T1000 (cell line): ENCODE results near the gene CPAMD8.
"Not testable (repeated sequence)": the region's sequence is repeated elsewhere in the genome, so short reads cannot be mapped to it uniquely, and the experiment has no call there.

Source experiments
- DNase-seq: peaks from one replicate; lab custom pipeline; 2025; ENCODE audit warnings: mixed read lengths; lab: John Stamatoyannopoulos, UW

The CPAMD8 gene

GRCh38 chr19:17041976-17042375 lies 15.4 kb upstream of the CPAMD8 start:
- no peak for DNase-seq

- no peak for DNase-seq
Observed at GRCh38 chr19:17037966-17038500, 11.4 kb upstream of the CPAMD8 start.

- DNase-seq = no peak
Observed at GRCh38 chr19:17037184-17037583, 10.6 kb upstream of the CPAMD8 start.

DNA sequence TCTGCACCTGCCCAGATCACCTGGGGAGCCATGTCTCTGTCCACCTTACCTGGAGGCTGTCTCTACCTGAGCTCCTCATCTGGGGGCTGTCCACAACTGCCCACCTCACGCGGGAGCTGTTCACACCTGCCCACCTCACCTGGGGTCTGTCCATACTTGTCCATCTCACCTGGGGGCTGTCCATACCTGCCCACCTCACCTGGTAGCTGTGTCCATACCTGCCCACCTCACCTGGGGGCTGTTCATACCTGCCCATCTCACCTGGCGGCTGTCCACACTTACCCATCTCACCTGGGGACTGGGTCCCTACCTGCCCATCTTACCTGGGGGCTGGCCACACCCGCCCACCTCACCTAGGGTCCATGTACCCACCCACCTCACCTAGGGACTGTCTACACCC lies 10.0 kb upstream of the CPAMD8 start:
- DNase-seq = no peak

- no peak for DNase-seq
Observed at GRCh38 chr19:17035842-17036424, 9.3 kb upstream of the CPAMD8 start.

DNA sequence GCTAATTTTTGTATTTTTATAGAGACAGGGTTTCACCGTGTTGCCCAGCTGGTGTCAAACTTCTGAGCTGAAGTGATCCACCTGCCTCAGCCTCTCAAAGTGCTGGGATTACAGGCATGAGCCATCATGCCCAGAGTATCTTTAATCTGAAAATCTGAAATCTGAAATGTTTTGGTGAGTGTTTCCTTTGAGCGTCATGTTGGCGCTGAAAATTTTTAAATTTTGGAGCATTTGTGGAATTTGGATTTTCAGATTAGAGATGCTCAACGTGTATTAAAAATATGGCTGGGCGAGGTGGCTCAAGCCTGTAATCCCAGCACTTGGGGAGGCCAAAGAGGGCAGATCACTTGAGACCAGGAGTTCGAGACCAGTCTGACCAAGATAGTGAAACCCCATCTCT lies 5.1 kb upstream of the CPAMD8 start:
- DNase-seq = no peak

DNA sequence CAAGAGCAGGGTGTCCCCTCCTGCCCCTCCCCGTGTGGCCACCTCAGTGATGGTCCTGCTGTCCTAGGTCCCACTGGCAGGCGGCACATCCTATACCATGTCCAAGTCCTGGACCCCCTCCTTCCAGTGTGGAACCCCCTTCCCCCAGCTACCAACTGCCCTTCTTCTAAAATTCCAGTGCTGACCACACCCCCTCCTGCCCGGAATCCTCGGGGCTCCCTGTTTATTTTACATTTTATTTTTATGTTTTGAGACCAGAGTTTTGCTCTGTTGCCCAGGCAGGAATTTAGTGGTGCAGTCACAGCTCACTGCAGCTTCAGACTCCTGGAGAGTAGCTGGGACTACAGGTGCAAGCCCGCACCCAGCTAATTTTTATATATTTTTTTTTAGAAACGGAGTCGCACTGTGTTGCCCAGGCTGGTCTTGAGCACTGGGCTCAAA lies 945 bp upstream of the CPAMD8 start:
- DNase-seq = no peak

DNA sequence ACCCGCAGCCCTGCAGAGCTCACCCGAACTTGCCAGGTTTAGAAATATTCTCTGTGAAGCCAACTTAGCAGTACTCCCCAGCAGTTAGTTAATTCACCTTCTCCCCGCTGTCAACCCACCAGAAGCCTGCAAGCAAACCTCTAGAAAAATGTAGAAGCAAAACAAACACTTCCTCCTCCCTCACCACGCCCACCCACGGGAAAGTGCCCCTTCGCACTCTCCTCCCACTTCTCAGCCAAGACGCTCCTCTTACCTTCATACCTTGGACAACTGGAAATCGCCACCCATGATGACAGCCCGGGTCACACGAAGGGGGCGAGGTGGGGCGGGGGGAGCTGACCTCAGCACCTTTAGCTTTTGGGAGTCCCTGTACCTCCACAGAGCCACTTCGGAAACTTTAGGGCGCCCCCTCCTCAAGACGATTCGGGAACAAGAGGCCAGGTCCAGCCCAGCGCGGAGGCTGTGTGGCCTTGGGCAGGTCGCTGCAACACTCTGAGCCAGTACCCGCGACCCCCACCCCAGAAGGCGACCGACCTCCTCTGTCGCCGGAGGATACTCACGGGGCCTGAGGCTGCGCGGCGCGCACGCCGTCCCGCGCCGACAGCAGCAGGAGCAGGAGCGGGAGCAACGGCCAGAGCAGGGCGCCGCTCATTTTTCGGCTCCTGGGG lies 485 bp downstream of the CPAMD8 start:
- DNase-seq = no peak

DNA sequence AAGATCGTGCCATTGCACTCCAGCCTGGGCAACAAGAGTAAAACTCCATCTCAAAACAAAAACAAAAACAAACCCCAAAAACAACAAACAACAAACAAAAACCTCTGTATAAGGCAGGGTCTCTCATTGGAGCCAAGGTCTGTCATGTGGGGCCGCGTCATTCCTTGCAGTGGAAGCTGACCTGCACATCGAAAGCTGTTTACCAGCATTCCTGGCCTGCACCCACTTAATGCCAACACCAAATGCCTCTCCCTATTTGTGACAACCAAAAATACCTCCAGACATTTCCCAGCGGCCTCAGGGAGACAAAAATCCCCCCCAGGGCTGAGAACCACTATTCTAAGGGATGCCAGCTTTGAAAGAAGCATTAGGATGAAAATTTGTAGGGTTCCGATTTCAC lies 1.2 kb downstream of the CPAMD8 start:
- no peak for DNase-seq

DNA sequence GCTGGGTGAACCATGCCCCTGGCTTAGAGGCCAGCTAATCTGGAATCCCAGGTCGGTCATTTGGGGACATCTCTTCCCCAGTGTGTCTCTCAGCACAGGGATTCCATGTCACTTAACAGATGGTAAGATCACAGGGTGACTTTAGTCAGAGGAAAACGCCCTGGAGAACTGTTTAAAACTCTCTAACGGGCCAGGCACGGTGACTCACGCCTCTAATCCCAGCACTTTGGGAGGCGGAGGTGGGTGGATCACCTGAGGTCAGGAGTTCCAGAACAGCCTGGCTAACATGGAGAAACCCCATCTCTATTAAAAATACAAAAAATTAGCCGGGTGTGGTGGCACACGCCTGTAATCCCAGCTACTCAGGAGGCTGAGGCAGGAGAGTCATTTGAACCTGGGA lies 1.7 kb downstream of the CPAMD8 start:
- DNase-seq = not testable (repeated sequence)

- DNase-seq = no peak
Observed at GRCh38 chr19:17023805-17024204, 2.8 kb downstream of the CPAMD8 start.

DNA sequence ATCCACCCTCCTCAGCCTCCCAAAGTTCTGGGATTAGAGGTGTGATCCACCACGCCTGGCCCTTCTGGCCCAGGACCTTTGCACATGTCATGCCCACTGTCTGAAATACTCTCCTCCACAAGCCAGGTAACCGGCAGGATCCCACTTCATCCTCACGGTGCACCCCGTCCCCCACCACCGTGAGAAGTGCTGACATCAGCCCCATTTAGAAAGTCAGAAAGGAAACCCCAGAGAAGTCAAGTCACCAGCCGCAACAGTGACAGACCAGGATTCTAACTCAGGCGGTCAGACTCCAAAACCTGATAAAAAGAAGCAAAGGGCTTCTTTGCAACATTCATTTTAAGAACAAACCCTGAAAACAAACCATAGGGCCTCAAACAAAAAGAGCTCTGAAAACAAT lies 3.9 kb downstream of the CPAMD8 start:
- no peak for DNase-seq

GRCh38 chr19:17021793-17022590 lies 4.6 kb downstream of the CPAMD8 start:
- DNase-seq = no peak

- DNase-seq = no peak
Observed at GRCh38 chr19:17021328-17021727, 5.3 kb downstream of the CPAMD8 start.

DNA sequence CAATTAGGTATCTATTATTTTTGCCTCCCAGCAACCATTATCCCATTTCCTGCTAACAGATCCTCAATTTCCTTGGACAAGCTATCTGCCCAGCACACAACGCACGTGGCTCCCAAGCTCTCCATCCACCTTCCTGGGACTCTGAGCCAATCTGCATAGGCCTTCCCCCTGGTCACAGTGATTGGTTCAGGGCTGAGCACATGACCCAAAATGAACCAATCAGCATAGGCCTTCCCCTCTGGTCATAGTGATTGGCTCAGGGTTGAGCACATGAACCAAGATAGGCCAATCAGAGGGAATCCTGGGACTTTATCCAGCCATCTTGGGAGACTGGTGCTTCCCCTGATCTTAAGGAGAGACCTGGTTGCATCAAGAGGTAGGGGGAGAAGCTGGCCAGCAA lies 5.8 kb downstream of the CPAMD8 start:
- no peak for DNase-seq

GRCh38 chr19:17020385-17020784 lies 6.2 kb downstream of the CPAMD8 start:
- no peak for DNase-seq

DNA sequence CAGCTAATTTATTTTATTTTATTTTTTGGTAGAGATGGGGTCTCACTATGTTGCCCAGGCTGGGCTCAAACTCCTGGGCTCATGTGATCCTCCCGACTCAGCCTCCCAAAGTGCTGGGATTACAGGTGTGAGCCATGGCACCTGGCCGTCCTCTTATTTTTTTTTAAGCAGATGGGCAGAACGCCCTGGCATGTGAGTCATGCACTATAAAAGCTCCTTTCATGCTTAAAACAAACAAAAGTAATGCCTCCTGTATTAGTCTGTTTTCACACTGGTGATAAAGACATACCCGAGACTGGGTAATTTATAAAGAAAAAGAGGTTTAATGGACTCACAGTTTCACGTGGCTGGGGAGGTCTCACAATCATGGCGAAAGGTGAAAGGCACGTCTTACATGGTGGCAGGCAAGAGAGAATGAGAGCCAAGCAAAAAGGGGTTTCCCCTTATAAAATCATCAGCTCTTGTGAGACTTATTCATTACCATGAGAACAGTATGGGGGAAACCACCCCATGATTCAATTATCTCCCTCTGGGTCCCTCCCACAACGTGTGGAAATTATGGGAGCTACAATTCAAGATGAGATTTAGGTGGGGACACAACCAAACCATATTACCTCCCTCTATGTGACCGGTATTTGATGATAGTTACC lies 12.3 kb downstream of the CPAMD8 start:
- DNase-seq = not testable (repeated sequence)

- no peak for DNase-seq
Observed at GRCh38 chr19:17011485-17011884, 15.1 kb downstream of the CPAMD8 start.

- DNase-seq = no peak
Observed at GRCh38 chr19:17006579-17006978, 20.0 kb downstream of the CPAMD8 start.

DNA sequence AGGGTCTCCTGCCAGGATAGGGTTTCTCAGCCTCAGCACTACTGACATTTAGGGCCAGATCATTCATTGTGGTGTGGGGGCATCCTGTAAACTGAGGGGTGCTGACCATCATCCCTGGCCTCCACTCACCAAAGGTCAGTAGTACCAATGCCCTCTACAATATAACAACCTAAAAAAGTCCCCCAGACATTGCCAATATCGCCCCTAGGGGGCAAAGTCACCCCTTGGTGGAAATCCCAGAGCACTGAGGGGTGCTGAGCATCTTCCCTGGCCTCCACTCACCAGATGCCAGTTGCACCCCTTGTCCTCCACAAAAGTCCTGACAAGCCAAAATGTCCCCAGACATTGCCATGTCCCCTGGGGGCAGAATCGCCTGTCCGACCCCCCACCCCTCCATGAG lies 21.6 kb downstream of the CPAMD8 start:
- no peak for DNase-seq

- no peak for DNase-seq
Observed at GRCh38 chr19:17004386-17004785, 22.2 kb downstream of the CPAMD8 start.

GRCh38 chr19:17002455-17002854 lies 24.2 kb downstream of the CPAMD8 start:
- DNase-seq = no peak
